ENCODE measurements around the gene KCNH3.
"Not testable (repeated sequence)": the region's sequence is repeated elsewhere in the genome, so short reads cannot be mapped to it uniquely, and the experiment has no call there.

KCNH3 gene

DNA sequence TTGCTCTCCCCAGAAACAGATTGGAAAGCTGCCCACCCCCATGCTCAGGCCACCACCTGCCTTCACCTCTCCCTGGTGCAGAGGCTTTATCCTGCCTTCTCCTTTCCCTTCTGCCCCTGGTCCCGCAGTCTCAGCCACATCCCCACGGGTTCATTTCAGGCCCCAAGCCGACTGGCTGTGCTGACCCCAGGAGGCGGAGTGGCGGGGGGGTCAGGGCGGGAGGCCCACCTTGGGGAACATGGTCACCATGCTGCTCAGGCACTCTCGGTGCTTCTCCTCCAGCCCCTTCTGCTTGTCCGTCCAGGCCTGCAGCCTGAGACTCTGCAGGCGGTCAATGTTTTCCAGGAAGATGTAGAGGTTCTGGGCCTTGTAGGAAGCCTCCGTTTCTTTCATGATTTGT is 59.7 kb downstream of the KCNH3 start:
- peak; percentile 44 for DNase-seq

DNA sequence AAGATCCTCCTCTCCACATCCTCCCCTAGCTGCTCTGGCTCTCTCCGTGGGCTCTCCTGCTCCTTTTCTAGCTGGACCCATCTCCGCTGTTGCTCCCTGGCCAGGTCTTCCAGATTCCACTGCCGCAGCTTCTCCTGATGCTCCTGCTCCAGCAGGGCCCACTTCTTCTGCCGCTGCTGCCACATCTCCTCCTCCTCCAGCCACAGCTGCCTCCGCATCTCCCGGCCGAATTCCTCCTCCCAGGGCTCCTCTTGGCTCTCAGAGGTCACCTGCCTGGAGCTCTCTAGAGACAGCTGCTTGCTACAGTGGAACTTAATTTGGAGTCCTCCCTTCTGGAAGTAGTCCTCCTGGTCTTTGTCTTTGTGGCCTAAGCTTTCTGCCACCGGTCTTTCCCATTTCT is 61.1 kb downstream of the KCNH3 start:
- DNase-seq, result no peak

DNA sequence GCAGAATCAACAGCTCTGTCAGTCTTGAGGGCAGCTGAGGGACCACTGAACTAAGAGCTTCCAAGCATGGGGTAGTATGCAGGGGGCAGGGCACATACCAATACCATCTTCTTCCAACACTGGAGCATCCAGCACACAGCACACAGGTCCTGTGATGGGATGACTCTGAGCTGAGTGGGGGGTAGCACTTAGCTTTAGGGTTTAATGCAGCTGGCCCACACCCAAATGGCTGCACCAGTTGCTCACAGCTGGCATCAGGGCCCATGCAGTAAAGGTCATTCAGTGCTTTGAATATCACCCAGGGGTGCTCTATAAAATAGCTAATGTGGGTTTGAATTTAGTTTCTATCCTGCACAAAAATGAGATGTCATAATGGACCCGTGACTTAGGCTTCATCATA is 64.9 kb downstream of the KCNH3 start:
- no peak for DNase-seq

DNA sequence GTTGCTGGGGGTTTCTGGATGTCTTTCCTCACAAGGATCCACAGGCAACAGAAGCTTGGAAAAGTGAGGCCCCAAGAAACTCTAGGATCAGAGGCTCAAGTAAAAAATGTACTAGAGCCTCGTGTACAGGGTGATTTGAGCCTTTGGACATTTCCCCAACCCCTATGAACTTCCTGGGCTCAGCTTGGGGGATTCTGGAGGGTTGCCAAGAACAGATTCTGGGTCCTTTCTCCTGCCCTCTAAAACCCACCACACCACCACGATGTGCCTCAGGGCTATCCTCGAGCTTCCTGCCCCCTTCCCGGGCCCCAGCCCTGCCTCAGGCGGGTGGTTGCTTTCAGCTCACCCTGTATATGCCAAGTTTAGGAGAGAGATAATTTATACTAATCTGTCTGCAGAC is 66.0 kb downstream of the KCNH3 start:
- DNase-seq, result peak; percentile 15

DNA sequence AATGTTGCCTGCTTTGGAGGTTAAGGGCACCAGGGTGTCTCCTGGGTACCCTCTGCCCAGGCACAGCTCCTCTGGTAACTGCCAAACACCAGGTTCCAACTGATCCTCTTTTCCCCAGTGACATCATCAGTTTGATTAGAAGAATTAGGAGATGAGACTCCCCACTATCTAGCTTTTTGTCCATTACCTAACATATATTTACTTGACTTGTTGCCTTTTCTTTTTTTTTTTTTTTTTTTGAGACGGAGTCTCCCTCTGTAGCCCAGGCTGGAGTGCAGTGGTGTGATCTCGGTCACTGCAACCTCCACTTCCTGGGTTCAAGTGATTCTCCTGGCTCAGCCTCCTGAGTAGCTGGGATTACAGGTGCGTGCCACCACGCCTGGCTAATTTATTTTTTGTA is 66.7 kb downstream of the KCNH3 start, which contains the start of gene FAM186B:
Gene FAM186B (minus strand): TSS at position 101 of the 400 bp plus-strand sequence. CDS start 162 bp downstream, outside the sequence.
- DNase-seq, result not testable (repeated sequence)

All from retina (tissue), 1 donor.